Measurements from ENCODE around the gene SLAIN2. TPM values are rescaled to one million over a fixed set of nuclear protein-coding genes. Genes with fewer than 3 reads are reported as not detected.
"Not testable (repeated sequence)": the region's sequence is repeated elsewhere in the genome, so short reads cannot be mapped to it uniquely, and the experiment has no call there.

The SLAIN2 gene
- total RNA-seq = 10 to 100 TPM; 55.3 to 61.6 TPM

GRCh38 chr4:48340965-48341775, at the start of gene SLAIN2:
TSS of gene SLAIN2 (plus strand) at chr4:48341529. CDS start at chr4:48341740, 211 bp downstream.
- Mint-ChIP-seq H3K9me3 (ENCODE audit: low read depth) (no peaks in the 10 kb centered on the region), H3K27ac (peak within 1 kb of the TSS; percentile 97), H3K36me3 (peaks cover 3% of the 10 kb centered on the region), H3K4me1 (peaks cover 38% of the 10 kb centered on the region), H3K4me3 (peak within 1 kb of the TSS; percentile 93), H3K27me3 (no peaks in the 10 kb centered on the region)
- ATAC-seq = peak; percentile 87
- CTCF ChIA-PET = interaction anchor here (0.6 to 1.3 kb wide), 2 partner anchors 30 to 604 kb away, joined by 3 to 4 read pairs; no protein-coding TSS in a partner anchor
- DNase-seq = peak; percentile 98

DNA sequence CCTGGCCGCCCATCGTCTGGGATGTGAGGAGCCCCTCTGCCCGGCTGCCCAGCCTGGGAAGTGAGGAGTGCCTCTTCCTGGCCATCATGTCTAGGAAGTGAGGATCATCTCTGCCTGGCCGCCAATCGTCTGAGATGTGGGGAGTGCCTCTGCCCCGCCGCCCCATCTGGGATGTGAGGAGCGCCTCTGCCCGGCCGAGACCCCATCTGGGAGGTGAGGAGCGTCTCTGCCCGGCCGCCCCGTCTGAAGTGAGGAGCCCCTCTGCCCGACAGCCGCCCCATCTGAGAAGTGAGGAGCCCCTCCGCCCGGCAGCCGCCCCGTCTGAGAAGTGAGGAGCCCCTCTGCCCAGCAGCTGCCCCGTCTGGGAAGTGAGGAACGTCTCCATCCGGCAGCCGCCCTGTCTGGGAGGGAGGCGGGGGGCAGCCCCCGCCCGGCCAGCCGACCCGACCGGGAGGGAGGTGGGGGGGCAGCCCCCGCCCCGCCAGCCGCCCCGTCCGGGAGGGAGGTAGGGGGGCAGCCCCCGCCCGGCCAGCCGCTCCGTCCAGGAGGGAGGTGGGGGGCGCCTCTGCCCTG, 49.0 kb upstream of the SLAIN2 start:
- H3K9me3 Mint-ChIP-seq (ENCODE audit: low read depth); DNase-seq; H3K27ac Mint-ChIP-seq; H3K27me3 Mint-ChIP-seq; ATAC-seq; CTCF ChIA-PET; H3K36me3 Mint-ChIP-seq; H3K4me3 Mint-ChIP-seq: not testable (repeated sequence)
- H3K4me1 Mint-ChIP-seq = peaks cover 10% of the 10 kb centered on the region

GRCh38 chr4:48295116-48295515, 46.2 kb upstream of the SLAIN2 start:
- no peaks in the 10 kb centered on the region for H3K9me3 Mint-ChIP-seq (ENCODE audit: low read depth)
- no peak overlapping the region for H3K4me3 Mint-ChIP-seq
- no peak for ATAC-seq
- peaks cover 10% of the 10 kb centered on the region for H3K4me1 Mint-ChIP-seq
- H3K36me3 Mint-ChIP-seq = no peaks in the 10 kb centered on the region
- H3K27me3 Mint-ChIP-seq = no peaks in the 10 kb centered on the region
- CTCF ChIA-PET = interaction anchor here (0.9 to 1.0 kb wide), 2 partner anchors 10 to 15 kb away, joined by 3 read pairs; no protein-coding TSS in a partner anchor
- H3K27ac Mint-ChIP-seq = no peak overlapping the region
- DNase-seq = no peak

DNA sequence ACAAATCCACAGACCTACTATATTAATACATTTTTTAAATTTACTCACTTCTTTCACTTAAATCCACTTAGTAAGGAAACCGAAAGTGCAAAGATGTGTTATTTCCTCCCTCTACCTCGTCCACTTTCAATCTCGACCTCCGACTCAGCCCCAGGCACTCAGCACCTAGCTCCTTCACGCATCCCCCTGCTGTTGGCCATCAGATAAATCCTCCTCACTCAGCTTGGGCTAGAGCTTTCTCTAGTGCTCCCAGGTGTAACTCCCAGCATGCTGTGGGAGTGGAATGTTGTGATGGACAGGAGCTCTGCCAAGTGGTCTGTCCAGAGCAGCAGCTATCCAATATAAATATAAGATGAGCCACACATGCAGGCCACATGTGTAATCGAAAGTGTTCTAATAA, 45.0 kb upstream of the SLAIN2 start:
- ATAC-seq (peak; percentile 81), DNase-seq (peak; percentile 55)
- H3K27me3 Mint-ChIP-seq = no peaks in the 10 kb centered on the region
- no peaks in the 10 kb centered on the region for H3K36me3 Mint-ChIP-seq
- no peak overlapping the region for H3K27ac Mint-ChIP-seq
- H3K9me3 Mint-ChIP-seq (ENCODE audit: low read depth) = no peaks in the 10 kb centered on the region
- peaks cover 10% of the 10 kb centered on the region for H3K4me1 Mint-ChIP-seq
- peak overlapping the region; percentile 52 for H3K4me3 Mint-ChIP-seq
- CTCF ChIA-PET = interaction anchor here (1.6 to 1.7 kb wide), 2 partner anchors 20 to 24 kb away, joined by 3 to 4 read pairs; no protein-coding TSS in a partner anchor

GRCh38 chr4:48297256-48297846, 44.0 kb upstream of the SLAIN2 start:
- H3K27me3 Mint-ChIP-seq = peaks cover 4% of the 10 kb centered on the region
- H3K4me1 Mint-ChIP-seq = peaks cover 10% of the 10 kb centered on the region
- ATAC-seq = no peak
- no peaks in the 10 kb centered on the region for H3K36me3 Mint-ChIP-seq
- H3K27ac Mint-ChIP-seq = no peak overlapping the region
- H3K9me3 Mint-ChIP-seq (ENCODE audit: low read depth) = no peaks in the 10 kb centered on the region
- CTCF ChIA-PET = interaction anchor here (1.6 to 1.7 kb wide), 2 partner anchors 21 to 23 kb away, joined by 3 to 4 read pairs; no protein-coding TSS in a partner anchor
- no peak overlapping the region for H3K4me3 Mint-ChIP-seq
- DNase-seq = no peak

DNA sequence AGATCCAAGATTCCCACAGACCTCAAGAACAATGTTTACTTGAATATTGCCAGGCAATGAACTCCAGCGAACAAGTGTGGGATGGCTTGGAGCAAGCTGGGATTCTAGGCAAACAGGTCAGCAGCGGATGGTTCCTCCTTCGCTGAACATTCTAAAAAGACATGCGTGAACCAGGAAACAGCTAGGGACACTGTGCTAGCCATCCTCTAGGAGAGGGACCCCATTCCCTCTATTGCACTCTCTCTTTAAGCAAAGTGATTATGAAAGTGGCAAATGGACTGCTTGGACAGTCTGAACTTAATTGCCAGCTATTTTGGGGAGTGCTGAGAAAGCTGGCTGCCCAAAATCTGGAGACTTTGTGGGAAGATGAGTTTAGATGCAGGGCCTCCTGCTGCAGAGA, 41.8 kb upstream of the SLAIN2 start:
- no peak for DNase-seq
- CTCF ChIA-PET = interaction anchor here (1.3 kb wide), 1 partner anchor 24 kb away, joined by 3 read pairs; no protein-coding TSS in a partner anchor
- no peak for ATAC-seq
- Mint-ChIP-seq H3K9me3 (ENCODE audit: low read depth) (no peaks in the 10 kb centered on the region), H3K27ac (no peak overlapping the region), H3K27me3 (peaks cover 4% of the 10 kb centered on the region), H3K4me1 (peaks cover 10% of the 10 kb centered on the region), H3K4me3 (no peak overlapping the region), H3K36me3 (no peaks in the 10 kb centered on the region)

GRCh38 chr4:48300004-48300403, 41.3 kb upstream of the SLAIN2 start:
- CTCF ChIA-PET = no interaction called here
- Mint-ChIP-seq H3K27me3 (peaks cover 4% of the 10 kb centered on the region), H3K36me3 (no peaks in the 10 kb centered on the region), H3K4me1 (peaks cover 10% of the 10 kb centered on the region), H3K27ac (no peak overlapping the region), H3K9me3 (ENCODE audit: low read depth) (no peaks in the 10 kb centered on the region), H3K4me3 (no peak overlapping the region)
- no peak for ATAC-seq
- DNase-seq = no peak

DNA sequence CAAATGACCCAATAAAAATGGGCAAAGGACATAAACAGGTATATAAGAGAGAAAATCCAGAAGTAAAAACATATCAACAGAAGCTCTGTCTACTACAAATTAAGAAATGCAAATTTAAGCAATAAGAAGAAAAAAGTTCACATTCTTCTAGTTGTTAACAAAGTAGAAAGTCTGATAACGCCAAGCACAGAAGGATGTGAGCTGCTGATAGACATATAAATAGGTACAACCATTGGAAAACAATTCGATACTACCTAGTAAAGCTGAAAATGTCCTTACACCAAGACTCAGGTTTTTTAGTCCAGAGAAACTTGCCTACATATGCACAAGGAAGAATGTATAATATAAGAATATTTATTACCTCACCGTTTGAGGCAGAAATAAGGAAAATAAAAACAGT, 35.8 kb upstream of the SLAIN2 start:
- Mint-ChIP-seq H3K4me3 (no peak overlapping the region), H3K27me3 (peaks cover 4% of the 10 kb centered on the region), H3K36me3 (no peaks in the 10 kb centered on the region), H3K4me1 (no peaks in the 10 kb centered on the region), H3K27ac (no peak overlapping the region), H3K9me3 (ENCODE audit: low read depth) (no peaks in the 10 kb centered on the region)
- CTCF ChIA-PET = interaction anchor here (1.0 kb wide), 1 partner anchor 10 kb away, joined by 3 read pairs; no protein-coding TSS in a partner anchor
- ATAC-seq (no peak), DNase-seq (no peak)

- no peaks in the 10 kb centered on the region for H3K27me3 Mint-ChIP-seq
- H3K36me3 Mint-ChIP-seq = no peaks in the 10 kb centered on the region
- CTCF ChIA-PET = no interaction called here
- no peaks in the 10 kb centered on the region for H3K9me3 Mint-ChIP-seq (ENCODE audit: low read depth)
- H3K4me3 Mint-ChIP-seq = no peak overlapping the region
- H3K27ac Mint-ChIP-seq = no peak overlapping the region
- ATAC-seq (no peak), DNase-seq (no peak)
- no peaks in the 10 kb centered on the region for H3K4me1 Mint-ChIP-seq
Measured at GRCh38 chr4:48307528-48307927, 33.8 kb upstream of the SLAIN2 start.

DNA sequence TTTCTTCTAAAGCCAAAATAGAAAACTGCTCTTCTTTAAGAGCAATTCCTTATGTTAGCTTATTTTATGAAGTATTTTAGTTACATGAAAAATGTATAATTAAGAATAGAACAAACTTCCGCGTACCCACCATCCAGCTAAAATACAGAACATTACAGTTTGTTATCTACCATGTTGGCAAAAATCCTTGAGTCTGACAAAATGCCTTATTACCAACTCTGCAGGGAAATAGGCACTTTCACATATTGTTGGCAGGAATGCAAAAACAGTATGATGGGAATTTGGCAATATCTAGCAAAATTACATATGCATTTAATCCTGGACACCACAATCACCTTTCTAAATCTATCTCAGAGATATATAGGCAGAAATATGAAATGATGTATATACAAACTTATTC, 32.4 kb upstream of the SLAIN2 start:
- Mint-ChIP-seq H3K27me3 (no peaks in the 10 kb centered on the region), H3K27ac (no peak overlapping the region), H3K4me1 (no peaks in the 10 kb centered on the region), H3K36me3 (no peaks in the 10 kb centered on the region), H3K4me3 (no peak overlapping the region), H3K9me3 (ENCODE audit: low read depth) (no peaks in the 10 kb centered on the region)
- CTCF ChIA-PET = no interaction called here
- DNase-seq = no peak
- ATAC-seq = no peak

- no peak overlapping the region for H3K27ac Mint-ChIP-seq
- CTCF ChIA-PET = no interaction called here
- H3K9me3 Mint-ChIP-seq (ENCODE audit: low read depth) = no peaks in the 10 kb centered on the region
- H3K36me3 Mint-ChIP-seq = no peaks in the 10 kb centered on the region
- H3K27me3 Mint-ChIP-seq = no peaks in the 10 kb centered on the region
- H3K4me3 Mint-ChIP-seq = no peak overlapping the region
- no peaks in the 10 kb centered on the region for H3K4me1 Mint-ChIP-seq
- DNase-seq (no peak), ATAC-seq (no peak)
Measured at GRCh38 chr4:48311896-48312295, 29.4 kb upstream of the SLAIN2 start.

- not testable (repeated sequence) for H3K36me3 Mint-ChIP-seq; H3K27ac Mint-ChIP-seq; ATAC-seq; H3K4me3 Mint-ChIP-seq; H3K27me3 Mint-ChIP-seq; H3K9me3 Mint-ChIP-seq (ENCODE audit: low read depth); DNase-seq; H3K4me1 Mint-ChIP-seq
- CTCF ChIA-PET = interaction anchor here (1.2 kb wide), 1 partner anchor 14 kb away, joined by 4 read pairs; no protein-coding TSS in a partner anchor
Measured at GRCh38 chr4:48314746-48315145, 26.6 kb upstream of the SLAIN2 start.

DNA sequence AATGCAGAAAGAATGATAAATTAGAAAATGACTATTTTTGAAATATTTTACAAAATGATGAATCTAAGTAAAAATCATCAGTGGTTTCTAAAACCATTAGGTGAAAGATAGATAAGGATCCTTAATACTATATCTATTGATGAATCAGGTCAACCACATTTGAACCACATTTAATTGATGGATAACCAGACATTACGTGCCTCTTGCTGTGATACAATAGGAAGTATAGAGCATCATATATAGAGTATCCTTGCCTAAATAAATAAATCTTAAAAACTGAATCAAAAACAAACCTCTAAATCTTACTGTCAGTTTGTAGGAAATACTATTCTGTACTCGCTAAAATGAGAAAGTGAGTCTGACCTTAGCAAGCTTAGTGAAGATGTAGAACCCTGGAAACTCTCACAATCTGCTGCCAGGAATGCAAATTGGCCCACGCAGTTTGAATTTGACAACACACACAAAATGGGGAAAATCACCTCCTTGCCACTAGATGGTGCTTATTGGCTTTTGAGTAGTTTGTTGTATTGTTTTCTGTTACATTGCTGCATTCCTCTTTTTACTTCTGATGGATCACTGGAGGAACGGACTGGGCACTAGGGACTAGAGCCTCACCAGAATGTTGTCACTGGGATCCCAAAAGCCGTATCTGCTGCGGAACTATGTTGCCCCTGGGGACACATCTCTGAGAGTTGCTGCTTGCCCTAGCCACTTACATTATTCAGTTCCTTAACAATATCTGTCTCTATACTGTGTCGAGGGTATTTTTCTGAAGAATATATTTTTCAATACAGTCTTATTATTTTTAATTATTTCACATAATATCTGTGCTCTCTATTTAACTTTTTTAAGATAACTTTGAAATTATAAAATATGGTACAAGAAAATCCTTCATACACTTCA, 25.4 kb upstream of the SLAIN2 start:
- H3K4me3 Mint-ChIP-seq = no peak overlapping the region

More for the DNA sequence above, 25.4 kb upstream of the SLAIN2 start:
- no peaks in the 10 kb centered on the region for H3K9me3 Mint-ChIP-seq (ENCODE audit: low read depth)
- no peaks in the 10 kb centered on the region for H3K27me3 Mint-ChIP-seq
- DNase-seq (no peak), ATAC-seq (peak; percentile 60)
- CTCF ChIA-PET = interaction anchor here (1.2 to 1.4 kb wide), 2 partner anchors 13 to 230 kb away, joined by 4 to 6 read pairs; no protein-coding TSS in a partner anchor
- no peaks in the 10 kb centered on the region for H3K4me1 Mint-ChIP-seq
- no peaks in the 10 kb centered on the region for H3K36me3 Mint-ChIP-seq
- no peak overlapping the region for H3K27ac Mint-ChIP-seq

Data from activated CD8-positive, alpha-beta memory T cell treated with anti-CD3 and anti-CD28 coated beads, Interleukin-2, amount 10 ng/mL, durations not matched to agents 7 days and 5 days (primary cell).